D341Med (cell line): ENCODE data around the gene TRIM46.
"Not testable (repeated sequence)": the region's sequence is repeated elsewhere in the genome, so short reads cannot be mapped to it uniquely, and the experiment has no call there.

Experiments
- DNase-seq: peaks from one replicate; pipeline ENCODE4 v3.0.0; 2012; ENCODE audit warnings: low spot score

Gene TRIM46

DNA sequence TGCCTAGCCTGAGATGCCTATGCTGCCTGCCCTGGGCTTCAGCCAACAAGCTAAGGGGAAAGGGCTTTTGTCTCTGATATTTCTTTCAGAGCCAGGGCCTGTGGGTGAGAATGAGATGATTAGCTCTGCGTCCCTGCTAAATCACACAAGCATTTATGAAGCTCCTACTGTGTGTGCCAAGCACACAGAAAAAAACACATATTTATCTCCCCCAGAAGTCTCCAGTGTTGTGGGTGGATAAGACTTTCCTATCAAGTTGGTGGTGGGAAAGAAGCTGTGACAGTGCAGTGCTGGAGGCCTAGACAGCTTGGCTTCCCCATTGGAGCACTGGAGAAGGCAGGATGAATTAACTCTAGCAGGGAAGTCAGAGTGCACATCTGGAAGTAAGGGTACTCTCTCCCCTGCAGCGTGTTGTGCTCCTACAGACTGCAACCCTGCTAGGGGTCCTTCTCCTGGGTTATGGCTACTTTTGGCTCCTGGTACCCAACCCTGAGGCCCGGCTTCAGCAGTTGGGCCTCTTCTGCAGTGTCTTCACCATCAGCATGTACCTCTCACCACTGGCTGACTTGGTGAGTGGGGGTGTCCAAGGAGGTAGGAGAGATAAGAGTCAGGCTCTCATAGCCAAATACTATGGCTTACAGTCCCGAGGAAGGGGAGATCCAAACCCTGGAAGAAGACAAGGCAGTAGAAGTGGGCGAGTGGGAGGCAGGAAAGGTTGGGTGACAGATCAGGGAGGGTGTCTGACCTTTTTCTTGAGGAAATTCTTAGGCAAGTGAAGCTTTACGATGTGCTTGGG, 36.3 kb upstream of the TRIM46 start:
- DNase-seq = peak; percentile 10

DNA sequence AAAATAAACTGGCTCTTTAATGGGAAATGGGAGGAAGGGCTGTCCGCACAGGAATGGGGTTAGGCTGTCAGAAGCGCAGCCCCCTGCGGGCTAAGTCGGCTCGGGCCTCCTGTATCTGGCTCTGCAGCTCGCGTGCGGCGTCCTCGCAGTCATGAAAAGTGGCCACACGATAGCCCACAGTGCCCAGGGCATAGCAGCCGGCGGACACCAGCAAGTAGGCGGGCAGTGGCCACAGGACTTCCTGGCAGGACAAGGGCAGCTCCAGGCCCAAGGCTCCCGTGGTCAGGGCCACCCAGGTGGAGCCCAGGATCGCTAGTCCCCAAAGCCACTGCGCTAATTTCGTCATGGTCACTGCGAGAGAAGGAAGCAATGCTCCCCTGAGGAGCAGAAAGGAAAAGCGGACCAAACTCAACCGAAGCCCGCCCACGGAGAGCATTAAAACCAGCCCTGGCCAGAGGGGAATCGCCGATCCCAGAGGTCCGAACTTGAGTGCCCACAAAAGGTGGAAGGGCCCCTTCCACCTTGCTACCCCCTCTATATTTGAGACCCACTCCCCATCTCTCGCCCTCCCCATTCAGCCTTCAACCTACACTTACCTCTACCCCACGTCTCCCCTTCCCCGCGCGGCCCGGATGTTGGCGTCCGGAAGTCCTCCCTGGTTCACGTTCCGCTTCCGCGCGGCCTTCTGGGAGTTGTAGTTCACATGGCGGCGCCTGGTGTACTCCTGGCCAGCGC, 33.6 kb upstream of the TRIM46 start, which contains the start of gene DPM3:
DPM3 (minus strand) TSS at position 637 of the 735 bp plus-strand sequence; CDS start at position 346, 291 bp downstream.
- DNase-seq = peak; percentile 94

DNA sequence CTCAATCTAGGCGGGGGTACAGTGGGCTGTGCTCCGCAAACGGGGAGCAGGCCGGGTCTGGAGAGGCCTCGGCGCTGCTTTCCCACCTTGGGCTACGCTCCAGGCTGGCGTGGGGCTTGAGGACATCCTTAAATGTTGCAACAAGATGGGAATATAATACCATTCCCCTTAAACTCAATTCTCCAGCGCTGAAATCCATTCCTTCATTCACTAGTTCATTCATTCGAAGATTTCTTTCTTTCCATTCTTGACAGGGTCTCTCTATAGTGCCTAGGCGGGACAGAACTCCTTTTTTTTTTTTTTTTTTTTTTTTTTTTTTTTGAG, 33.1 kb upstream of the TRIM46 start:
- no peak for DNase-seq

DNA sequence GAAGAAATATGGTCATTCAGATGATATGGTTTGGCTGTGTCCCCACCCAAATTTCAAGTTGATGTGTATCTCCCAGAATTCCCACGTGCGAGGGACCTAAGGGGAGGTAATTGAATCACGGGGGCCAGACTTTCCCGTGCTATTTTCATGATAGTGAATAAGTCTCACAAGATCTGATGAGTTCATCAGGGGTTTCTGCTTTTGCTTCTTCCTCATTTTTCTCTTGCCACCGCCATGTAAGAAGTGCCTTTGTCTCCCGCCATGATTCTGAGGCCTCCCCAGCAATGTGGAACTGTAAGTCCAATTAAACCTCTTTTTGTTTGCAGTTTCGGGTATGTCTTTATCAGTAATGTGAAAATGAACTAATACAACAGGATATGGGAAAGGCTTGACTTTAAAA, 31.9 kb upstream of the TRIM46 start:
- no peak for DNase-seq

DNA sequence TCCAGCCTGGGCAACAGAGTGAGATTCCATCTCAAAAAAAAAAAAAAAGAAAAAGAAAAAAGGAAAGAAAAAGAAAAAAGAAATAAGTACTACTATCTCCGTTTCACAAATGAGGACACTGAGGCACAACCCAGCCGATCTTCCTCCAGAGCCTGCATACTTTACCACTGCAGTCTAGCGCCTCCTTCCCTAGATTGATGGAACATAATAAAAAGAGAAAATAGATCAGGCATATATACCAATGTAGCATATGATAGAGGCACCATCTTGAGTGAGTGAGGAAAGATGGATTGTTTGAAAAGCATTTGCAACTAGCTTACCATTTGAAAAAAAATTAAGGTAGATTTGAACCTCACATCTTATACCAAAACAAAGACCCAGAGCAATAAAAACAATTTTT, 28.2 kb upstream of the TRIM46 start:
- no peak for DNase-seq

DNA sequence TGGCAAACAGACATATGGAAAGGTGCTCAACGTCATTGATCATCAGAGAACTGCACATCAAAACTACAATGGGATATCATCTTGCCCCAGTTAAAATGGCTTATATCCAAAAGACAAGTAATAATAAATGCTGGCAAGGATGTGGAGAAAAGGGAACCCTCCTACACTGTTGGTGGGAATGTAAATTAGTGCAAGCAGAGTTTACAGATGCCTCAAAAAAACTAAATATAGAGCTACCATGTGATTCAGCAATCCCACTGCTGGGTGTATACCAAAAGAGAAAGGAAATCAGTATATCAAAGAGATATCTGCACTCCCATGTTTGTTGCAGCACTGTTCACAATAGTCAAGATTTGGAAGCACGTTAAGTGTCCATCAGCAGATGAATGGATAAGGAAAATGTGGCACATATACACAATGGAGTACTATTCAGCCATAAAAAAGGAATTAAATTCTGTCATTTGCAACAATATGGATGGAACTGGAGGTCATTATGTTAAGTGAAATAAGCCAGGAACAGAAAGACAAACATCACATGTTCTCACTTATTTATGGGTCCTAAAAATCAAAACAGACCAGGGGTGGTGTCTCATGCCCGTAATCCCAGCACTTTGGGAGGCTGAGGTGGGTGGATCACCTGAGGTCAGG, 17.5 kb upstream of the TRIM46 start:
- not testable (repeated sequence) for DNase-seq

DNA sequence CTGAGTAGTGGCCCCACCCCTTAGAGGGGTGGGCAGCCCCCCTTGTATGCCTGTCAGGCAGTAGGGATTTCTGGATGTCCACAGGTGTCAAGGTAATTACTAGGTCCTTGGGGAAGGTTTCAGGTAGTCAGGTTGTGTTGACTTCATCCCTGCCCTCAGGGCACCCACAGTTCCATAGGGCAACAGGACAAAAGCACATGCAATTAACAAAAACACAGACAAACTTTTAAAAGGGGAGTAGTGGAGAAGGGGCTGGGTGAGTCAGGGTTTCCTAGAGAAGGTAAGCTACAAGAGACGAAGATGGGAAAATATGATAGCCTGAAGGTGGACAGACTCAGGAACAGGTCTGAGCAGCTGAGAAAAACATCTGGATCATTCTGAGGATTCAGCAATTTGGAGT, 14.7 kb upstream of the TRIM46 start:
- no peak for DNase-seq

DNA sequence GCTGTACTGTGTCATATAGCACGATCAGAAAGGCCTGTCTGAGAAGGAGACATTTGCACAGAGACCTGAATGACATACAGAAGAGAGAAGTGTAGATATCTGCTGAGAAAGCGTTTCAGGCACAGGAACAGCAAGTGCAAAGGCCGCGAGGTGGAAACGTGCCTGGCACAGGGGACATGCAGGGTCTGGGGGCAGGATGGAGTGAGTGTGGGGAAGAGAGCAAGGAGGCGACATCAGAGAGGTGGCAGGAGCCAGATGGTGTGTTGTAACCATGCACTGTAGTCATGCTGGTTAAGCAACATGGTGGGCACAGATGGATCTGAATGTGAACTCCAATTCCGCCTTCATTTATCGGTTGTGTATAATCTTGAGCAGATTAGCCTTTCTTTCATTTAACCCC, 13.5 kb upstream of the TRIM46 start:
- DNase-seq = no peak

DNA sequence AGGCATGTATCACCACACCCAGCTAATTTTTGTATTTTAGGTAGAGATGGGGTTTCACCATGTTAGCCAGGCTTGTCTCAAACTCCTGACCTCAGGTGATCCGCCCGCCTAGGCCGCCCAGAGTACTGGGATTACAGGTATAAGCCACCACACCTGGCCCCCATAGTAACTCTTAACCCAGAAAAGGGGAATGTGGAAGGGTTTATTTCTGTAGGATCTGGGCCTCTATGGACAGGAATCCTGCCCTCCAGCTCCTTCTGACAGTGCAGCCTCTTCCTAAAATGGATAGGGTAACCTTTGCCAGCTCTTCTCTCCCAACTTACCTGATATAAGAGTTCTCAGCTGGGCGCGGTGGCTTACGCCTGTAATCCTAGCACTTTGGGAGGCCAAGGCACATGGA, 11.0 kb upstream of the TRIM46 start:
- not testable (repeated sequence) for DNase-seq

DNA sequence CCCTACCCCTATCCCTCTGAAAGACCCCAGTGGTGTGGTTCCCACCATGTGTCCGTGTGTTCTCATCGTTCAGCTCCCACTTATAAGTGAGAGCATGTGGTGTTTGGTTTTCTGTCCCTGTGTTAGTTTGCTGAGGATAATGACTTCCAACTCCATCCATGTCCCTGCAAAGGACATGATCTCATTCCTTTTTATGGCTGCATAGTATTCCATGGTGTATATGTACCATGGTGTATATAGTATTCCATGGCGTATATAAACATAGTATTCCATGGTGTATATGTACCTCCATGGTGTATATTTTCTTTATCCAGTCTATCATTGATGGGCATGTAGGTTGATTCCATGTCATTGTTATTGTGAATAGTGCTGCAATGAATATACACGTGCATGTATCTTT, 9.9 kb upstream of the TRIM46 start:
- not testable (repeated sequence) for DNase-seq

DNA sequence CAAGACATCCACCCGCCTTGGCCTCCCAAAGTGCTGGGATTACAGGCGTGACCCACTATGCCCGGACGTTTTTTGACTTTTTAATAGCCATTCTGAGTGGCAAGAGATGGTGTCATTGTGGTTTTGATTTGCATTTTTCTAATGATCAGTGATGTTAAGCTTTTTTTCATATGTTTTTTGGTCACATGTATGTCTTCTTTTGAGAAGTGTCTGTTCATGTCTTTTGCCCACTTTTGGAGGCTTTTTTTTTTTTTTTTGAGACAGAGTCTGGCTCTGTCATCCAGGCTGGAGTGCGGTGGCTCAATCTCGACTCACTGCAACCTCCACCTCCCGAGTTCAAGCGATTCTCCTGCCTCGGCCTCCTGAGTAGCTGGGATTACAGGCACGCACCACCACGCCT, 9.0 kb upstream of the TRIM46 start:
- DNase-seq = not testable (repeated sequence)

DNA sequence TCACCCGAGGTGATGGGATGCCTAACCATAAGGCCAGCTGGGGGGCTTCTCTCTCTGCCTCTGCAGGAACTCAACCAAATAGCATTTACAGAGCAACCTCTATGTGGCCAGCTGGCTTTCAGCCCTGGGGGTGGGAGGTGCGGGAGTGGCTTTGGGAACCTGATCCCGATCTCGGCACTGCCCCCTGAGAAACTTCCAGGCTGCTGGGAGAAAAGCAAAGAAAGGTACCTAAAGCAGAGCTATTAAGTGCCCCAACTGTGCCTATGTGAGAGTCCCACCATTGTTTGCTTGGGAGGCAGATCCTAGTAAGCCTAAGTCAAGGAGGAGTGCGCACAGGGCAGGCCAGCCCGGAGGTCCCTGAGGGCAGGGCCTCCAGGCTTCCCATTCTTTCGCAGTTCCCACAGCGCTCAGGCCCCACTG, 7.6 kb upstream of the TRIM46 start:
- no peak for DNase-seq

DNA sequence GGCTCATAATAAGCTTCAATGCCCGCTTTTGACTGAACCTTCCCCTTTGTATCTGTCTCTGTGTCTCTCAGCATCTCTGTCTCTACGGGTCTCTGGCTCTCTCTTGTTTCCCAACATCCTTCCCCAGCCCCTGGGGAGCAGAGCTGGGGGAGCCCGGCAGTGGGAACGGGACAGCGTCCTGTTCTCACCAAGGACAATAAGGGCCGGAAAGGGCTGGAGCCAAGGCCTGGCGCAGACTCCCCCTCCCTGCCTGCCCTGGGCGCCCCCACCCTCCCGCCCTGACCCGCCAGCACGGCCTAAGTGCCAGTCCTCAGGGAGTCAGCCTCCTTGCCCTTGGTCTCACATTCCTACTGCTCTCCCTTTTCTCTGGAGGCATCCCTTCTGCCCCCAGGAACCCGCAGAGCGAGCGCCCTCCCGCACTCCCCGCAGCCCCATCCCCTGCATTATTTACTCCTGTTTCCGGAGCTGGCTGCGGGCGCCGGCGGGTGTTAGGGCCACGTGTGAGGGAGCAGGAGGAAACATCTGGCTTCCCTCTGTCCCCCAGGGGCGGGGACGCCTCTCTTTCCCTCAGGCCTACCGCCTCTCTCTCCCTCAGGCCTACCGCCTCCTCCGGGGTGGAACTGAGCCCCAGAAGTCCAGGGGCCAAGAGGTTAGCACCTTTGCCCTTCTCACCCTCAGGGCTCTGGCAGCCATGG, 7.0 kb upstream of the TRIM46 start:
- DNase-seq = no peak

DNA sequence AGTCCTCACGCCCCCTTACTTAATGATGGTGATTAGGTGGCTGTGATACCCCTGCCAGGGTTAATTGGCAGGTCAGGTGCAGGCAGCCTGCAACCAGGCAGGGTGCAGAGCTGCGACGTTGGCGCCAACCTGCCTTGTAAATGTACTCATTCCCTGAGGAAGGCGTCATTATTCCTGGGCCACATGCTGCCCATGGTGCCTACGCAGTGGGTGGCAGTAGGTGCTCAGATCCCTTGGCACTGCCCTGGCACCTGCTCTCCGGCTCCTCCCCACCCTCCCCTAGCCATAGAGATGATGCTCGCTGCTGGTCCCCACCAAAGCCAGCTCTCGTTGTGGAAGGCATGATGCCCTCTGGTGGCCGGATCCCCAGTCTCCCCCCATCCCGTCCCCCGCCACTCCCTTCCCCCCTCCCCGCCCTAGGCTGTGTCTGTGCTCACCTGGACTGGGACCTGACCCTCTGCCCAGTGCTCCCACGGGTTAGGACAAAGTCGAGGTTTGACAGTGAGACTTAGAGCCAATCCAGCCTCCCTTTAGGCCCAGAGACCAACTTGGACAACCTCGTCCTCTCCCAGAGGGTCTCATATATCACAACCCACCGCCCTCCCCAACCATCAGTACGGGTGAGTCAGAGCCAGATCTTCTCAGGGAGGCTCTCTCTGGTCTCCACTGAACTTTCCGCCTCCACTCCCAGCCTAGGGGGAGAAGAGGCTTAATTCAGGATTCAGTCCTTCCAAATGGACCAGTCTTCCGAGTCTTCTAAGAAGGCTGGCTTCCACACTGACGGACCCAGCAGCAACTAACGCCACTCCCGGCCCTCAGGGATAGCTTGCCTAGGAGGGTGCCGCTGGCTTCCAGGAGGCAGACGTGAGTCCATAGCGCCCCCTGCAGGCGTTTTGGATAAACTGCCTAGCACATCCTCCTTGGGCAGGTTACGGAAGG, 6.2 kb upstream of the TRIM46 start:
- peak; percentile 89 for DNase-seq

DNA sequence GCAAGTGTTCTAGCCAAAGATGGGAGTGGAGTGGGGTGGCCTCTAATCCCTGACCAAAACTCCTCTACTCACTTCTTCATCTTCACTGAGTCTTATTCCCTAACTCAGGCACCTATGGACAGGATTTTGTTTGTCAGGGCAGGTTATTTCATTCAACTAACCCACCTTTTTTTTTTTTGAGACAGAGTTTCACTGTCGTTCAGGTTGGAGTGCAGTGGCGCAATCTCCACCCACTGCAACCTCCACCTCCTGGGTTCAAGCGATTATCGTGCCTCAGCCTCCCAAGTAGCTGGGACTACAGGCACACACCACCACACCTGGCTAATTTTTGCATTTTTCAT, 5.6 kb upstream of the TRIM46 start:
- DNase-seq = not testable (repeated sequence)

DNA sequence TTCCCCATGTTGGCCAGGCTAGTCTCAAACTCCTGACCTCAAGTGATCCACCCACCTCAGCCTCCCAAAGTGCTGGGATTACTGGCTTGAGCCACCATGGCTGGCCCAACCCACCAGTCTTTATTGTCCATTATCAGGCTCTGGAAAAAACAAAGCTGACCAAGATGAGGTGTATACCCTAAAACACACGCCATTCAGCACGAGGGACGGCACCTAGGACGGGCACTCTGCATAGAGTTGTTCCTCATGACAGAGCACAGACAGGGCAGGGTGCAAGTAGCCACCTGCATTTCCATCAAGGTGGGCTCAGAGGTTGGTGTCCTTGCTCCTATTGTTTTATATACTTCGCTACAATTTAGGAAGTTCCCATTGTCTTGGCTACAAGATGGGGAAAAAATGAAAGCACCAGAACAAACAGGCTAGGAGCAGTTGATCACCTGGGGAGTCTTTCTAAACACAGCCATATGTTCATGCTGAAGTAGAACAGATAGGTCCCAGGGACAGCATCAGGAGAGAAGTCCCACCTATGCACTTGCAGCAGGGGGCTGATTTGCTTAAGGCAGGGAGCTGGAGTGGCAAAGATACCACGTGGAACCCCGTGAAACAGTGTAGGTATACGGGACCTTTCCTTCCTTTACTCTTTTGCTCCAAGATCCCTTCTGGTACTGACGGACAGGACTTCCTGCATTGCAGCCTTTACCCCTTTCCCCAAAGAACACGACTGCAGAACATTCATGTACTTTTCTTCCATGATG, 5.0 kb upstream of the TRIM46 start:
- DNase-seq = no peak

DNA sequence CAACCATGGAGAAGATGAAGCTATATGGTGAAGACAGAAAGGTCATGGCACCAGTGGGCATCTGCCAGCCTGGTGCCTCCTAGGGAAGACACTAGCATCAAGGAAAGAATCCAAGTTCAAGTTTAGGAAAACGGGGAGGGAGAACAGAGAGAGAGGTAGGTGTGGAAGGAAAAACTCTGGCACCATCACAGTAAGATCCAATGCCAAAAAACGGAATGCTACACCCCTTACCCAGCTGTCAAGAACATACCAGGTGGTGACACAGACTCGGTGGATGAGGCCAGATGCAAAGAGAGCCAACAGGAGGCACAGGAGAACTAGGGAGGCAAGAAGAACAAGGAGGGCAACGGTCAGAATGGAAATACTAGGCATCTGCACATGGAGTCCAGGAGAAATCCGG, 4.1 kb upstream of the TRIM46 start:
- DNase-seq = no peak

DNA sequence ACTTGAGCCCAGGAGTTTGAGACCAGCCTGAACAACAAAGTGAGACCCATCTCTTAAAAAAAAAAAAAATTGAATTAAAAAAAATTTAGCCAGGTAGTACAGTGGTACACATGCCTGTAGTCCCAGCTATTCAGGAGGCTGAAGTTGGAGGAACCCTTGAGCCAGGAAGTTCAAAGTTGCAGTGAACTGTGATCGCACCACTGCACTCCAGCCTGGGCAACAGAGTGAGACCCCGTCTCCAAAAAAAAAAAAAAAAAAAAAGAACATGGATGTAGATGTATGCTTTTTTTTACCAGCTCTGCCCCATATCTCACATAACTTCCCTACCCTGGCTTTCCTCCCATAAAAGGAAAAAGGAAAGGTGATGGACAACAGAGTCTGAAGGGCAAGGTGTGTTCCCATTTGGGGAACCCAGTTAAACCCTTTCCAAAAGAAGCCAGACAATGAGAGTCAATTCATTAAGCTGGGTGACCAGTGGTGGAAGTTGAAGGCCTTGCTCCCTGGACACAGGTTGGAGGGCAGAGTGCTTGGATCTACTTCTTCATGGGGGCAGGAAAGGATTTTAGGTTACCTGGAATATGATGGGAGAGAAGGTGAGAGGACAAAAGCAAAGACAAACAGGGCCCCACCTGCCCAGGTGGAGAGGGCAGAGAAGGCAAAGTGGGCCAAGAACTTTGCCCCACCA, 3.4 kb upstream of the TRIM46 start:
- no peak for DNase-seq

DNA sequence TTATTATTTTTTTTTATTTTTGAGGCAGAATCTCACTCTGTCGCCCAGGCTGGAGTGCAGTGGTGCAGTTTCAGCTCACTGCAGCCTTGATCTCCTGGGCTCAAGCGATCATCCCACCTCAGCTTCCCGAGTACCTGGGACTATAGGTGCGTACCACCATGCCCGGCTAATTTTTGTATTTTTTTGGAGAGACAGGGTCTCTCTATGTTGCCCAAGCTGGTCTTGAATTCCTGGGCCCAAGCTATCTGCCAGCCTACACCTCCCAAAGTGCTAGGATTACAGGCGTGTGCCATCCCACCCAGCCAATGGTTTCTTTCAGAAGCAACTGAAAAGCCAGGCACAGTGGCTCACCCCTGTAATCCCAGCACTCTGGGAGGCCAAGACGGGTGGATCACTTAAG, 2.8 kb upstream of the TRIM46 start:
- DNase-seq = no peak
